ENCODE results near the gene CDT1. TPM values are rescaled to one million over a fixed set of nuclear protein-coding genes. Genes with fewer than 3 reads are reported as not detected.
A peak's percentile ranks its signal among the peaks of the same experiment; 100 is the strongest.

The CDT1 gene
- total and polyA plus RNA-seq, 2 experiments from 2014 or later = 5.1 to 5.2 TPM

- no peak for TF ChIP-seq EZH2phosphoT487 (IDR thresholded peaks at IDR 0.05; ENCODE audit: low read depth, severe bottlenecking, unreplicated experiment)
- TF ChIP-seq EZH2 (IDR thresholded peaks at IDR 0.05; ENCODE audit: borderline replicate concordance) = no peak
- TF ChIP-seq CTCF (IDR thresholded peaks at IDR 0.05; ENCODE audit: poor library complexity) = no peak
- Histone ChIP-seq H3K27me3 (no peaks in the 10 kb centered on the region), H3K79me2 (peaks cover 13% of the 10 kb centered on the region), H3K9me3 (ENCODE audit: low read depth) (no peaks in the 10 kb centered on the region), H3K4me1 (ENCODE audit: insufficient read depth) (peaks cover 11% of the 10 kb centered on the region), H4K20me1 (ENCODE audit: insufficient read depth, poor library complexity, severe bottlenecking) (no peaks in the 10 kb centered on the region), H3K4me3 (no peak overlapping the region), H3K36me3 (replicated peaks; ENCODE audit: insufficient read depth, low read depth) (no peaks in the 10 kb centered on the region), H3K27ac (no peak overlapping the region), H2AFZ (no peak overlapping the region), H3K9me2 (replicated peaks; ENCODE audit: insufficient read depth) (no peaks in the 10 kb centered on the region), H3K4me2 (no peak overlapping the region)
- WGBS (ENCODE audit: low lambda C conversion rate, missing lambda C conversion rate) = 95% methylated on average over 6 of the region's 6 CpGs
- DNase-seq (ENCODE audit: low spot score) = no peak
These were observed 3.4 kb upstream of the CDT1 start for GRCh38 chr16:88800277-88800592.

DNA sequence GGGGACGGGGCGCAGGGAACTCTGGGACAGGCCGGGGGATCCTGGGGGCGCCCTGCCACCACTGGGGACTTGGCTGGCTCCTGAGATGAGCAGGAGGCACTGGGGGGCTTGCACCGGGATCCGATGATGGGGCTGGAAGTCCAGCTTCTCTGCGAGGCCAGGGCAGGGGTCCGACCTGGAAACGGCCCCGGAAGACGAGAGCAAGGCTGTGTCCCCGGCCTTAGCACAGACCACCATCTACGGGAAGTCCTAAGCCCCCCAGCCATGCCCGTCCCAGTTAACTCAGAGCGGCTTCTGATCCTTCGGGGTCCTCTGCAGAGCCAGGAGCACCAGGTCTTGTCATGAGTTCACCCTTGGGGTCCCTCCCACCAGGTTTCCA lies 573 bp downstream of the CDT1 start:
- Histone ChIP-seq H3K36me3 (replicated peaks; ENCODE audit: insufficient read depth, low read depth) (no peaks in the 10 kb centered on the region), H4K20me1 (ENCODE audit: insufficient read depth, poor library complexity, severe bottlenecking) (no peaks in the 10 kb centered on the region), H3K27ac (no peak overlapping the region), H3K79me2 (peaks cover 16% of the 10 kb centered on the region), H3K9me2 (replicated peaks; ENCODE audit: insufficient read depth) (no peaks in the 10 kb centered on the region), H3K4me1 (ENCODE audit: insufficient read depth) (peaks cover 11% of the 10 kb centered on the region), H3K27me3 (no peaks in the 10 kb centered on the region), H2AFZ (no peak overlapping the region), H3K9me3 (ENCODE audit: low read depth) (no peaks in the 10 kb centered on the region), H3K4me3 (peak overlapping the region; percentile 81), H3K4me2 (peak overlapping the region; percentile 92)
- no peak for DNase-seq (ENCODE audit: low spot score)
- 3% methylated on average over 9 of the region's 16 CpGs for WGBS (ENCODE audit: low lambda C conversion rate, missing lambda C conversion rate)
- TF ChIP-seq EZH2phosphoT487 (IDR thresholded peaks at IDR 0.05; ENCODE audit: low read depth, severe bottlenecking, unreplicated experiment) = no peak
- TF ChIP-seq CTCF (IDR thresholded peaks at IDR 0.05; ENCODE audit: poor library complexity) = no peak

- peak; percentile 79 for DNase-seq (ENCODE audit: low spot score)
- H3K4me3 ChIP-seq = peak overlapping the region; percentile 81
- no peak overlapping the region for H2AFZ ChIP-seq
- 47% methylated on average over 38 of the region's 39 CpGs for WGBS (ENCODE audit: low lambda C conversion rate, missing lambda C conversion rate)
- H3K9me2 ChIP-seq (replicated peaks; ENCODE audit: insufficient read depth) = no peaks in the 10 kb centered on the region
- TF ChIP-seq EZH2 (IDR thresholded peaks at IDR 0.05; ENCODE audit: borderline replicate concordance) = no peak
- no peak for TF ChIP-seq EZH2phosphoT487 (IDR thresholded peaks at IDR 0.05; ENCODE audit: low read depth, severe bottlenecking, unreplicated experiment)
- no peak for TF ChIP-seq CTCF (IDR thresholded peaks at IDR 0.05; ENCODE audit: poor library complexity)
- no peaks in the 10 kb centered on the region for H3K36me3 ChIP-seq (replicated peaks; ENCODE audit: insufficient read depth, low read depth)
- H3K9me3 ChIP-seq (ENCODE audit: low read depth) = no peaks in the 10 kb centered on the region
- H4K20me1 ChIP-seq (ENCODE audit: insufficient read depth, poor library complexity, severe bottlenecking) = no peaks in the 10 kb centered on the region
- peaks cover 11% of the 10 kb centered on the region for H3K4me1 ChIP-seq (ENCODE audit: insufficient read depth)
- H3K27me3 ChIP-seq = no peaks in the 10 kb centered on the region
- H3K4me2 ChIP-seq = peak overlapping the region; percentile 92
- H3K79me2 ChIP-seq = peaks cover 16% of the 10 kb centered on the region
- no peak overlapping the region for H3K27ac ChIP-seq
These were observed 1.2 kb downstream of the CDT1 start for GRCh38 chr16:88804552-88805339.
